Breast epithelium (tissue), 3 donors: Measurements from ENCODE around the gene IGSF11.

Experiments
- POLR2A ChIP-seq: fragments of 450-650 bp; IDR thresholded peaks from one replicate; pipeline ENCODE4 v1.6.1; 2016; ENCODE audit warnings: antibody characterized with exemption, mild to moderate bottlenecking, moderate library complexity
- TF ChIP-seq, protein P1 (sequence below), 3 donors: fragments of 450-650 bp; IDR thresholded peaks; one replicate each; pipeline ENCODE4 v1.5.1; 2016 to 2017; ENCODE audit warnings: antibody characterized with exemption in 3 of 3, mild to moderate bottlenecking in 3 of 3, moderate library complexity in 3 of 3

DNA sequence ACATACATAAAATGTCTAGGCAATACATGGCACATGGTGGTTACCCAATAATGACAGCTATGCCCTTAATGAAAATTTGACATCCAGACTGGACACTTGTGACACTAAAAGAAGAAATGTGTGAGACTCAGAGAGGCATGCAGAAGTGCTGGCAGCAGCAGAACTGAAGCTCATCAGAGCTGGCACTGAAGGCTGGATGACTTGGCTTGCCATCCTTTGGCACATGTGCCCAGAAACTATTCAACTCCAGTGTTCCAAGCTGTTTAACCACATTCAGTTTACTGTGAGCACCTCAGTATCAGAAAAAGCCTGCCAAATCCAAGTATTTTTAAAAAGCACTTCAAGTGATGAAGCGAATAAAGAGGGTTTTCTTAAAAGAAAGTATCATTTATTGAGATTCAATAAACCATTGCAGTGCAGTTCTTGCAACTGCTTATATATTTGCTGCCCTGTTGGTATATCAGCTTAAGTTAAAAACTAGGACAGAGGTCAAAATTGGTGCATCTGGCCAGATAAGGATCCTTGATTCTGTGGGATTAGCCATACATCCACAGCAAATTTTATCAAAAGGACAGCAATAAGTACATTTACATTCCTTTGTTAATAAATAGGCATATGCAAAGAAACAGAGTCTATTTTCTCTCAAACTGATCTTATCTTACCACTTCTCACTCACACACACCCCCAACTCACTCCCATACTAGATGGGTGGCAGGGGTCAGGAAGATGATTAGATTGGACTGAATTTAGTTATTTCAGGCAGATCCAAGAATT lies 15.8 kb downstream of the IGSF11 start:
- TF ChIP-seq, protein P1, sequence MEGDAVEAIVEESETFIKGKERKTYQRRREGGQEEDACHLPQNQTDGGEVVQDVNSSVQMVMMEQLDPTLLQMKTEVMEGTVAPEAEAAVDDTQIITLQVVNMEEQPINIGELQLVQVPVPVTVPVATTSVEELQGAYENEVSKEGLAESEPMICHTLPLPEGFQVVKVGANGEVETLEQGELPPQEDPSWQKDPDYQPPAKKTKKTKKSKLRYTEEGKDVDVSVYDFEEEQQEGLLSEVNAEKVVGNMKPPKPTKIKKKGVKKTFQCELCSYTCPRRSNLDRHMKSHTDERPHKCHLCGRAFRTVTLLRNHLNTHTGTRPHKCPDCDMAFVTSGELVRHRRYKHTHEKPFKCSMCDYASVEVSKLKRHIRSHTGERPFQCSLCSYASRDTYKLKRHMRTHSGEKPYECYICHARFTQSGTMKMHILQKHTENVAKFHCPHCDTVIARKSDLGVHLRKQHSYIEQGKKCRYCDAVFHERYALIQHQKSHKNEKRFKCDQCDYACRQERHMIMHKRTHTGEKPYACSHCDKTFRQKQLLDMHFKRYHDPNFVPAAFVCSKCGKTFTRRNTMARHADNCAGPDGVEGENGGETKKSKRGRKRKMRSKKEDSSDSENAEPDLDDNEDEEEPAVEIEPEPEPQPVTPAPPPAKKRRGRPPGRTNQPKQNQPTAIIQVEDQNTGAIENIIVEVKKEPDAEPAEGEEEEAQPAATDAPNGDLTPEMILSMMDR (IDR thresholded peaks at IDR 0.05), result no peak
- TF ChIP-seq POLR2A, result no peak
